ENCODE data around the gene TNC.

DNA sequence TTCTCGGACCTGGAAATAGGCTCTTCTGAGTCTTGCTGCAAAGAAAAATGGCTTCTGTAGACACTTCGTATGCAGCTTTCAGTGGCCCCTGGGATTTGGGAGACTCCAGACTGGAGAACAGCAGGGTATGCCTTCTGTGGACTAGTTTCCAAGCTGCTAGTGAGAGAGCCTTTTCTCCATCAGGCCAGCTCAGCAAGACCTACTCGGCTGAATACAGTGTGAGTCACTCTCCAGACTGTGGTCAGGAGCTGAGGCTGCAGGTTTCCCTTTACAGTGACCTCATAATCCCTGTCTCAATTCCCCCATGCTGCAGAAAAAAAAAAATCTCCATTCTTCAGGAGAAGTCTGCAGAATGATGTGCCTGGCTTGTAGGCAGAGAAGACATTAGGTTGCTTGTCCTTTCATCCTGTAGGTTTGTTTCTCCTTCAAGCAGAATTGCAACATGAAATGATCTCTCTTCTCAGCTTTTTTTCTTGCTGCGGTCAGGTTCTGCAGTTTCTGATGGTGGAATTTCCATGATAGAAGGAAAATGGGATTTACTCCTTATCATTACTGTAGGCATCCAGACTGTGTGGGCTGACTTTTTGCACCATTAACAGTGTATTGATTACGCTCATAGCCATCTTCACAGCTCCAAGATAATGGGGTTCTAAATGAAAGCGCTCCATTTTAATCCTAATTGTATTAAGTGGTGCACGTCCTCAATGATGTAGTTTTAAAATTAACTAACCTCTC lies 109.3 kb downstream of the TNC start:
- TF ChIP-seq, protein P1, sequence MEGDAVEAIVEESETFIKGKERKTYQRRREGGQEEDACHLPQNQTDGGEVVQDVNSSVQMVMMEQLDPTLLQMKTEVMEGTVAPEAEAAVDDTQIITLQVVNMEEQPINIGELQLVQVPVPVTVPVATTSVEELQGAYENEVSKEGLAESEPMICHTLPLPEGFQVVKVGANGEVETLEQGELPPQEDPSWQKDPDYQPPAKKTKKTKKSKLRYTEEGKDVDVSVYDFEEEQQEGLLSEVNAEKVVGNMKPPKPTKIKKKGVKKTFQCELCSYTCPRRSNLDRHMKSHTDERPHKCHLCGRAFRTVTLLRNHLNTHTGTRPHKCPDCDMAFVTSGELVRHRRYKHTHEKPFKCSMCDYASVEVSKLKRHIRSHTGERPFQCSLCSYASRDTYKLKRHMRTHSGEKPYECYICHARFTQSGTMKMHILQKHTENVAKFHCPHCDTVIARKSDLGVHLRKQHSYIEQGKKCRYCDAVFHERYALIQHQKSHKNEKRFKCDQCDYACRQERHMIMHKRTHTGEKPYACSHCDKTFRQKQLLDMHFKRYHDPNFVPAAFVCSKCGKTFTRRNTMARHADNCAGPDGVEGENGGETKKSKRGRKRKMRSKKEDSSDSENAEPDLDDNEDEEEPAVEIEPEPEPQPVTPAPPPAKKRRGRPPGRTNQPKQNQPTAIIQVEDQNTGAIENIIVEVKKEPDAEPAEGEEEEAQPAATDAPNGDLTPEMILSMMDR (IDR thresholded peaks at IDR 0.05) = no peak
- no peak for TF ChIP-seq SIN3A (IDR thresholded peaks at IDR 0.05; ENCODE audit: borderline replicate concordance, low read depth, low read length)

All from SK-N-SH (cell line).